ENCODE data around the gene ATP8B1. TPM values are rescaled to one million over a fixed set of nuclear protein-coding genes. Genes with fewer than 3 reads are reported as not detected.
"Not testable (repeated sequence)": the region's sequence is repeated elsewhere in the genome, so short reads cannot be mapped to it uniquely, and the experiment has no call there.

Gene ATP8B1
- total RNA-seq, 1 experiment from 2014 or later = 1.4 TPM

DNA sequence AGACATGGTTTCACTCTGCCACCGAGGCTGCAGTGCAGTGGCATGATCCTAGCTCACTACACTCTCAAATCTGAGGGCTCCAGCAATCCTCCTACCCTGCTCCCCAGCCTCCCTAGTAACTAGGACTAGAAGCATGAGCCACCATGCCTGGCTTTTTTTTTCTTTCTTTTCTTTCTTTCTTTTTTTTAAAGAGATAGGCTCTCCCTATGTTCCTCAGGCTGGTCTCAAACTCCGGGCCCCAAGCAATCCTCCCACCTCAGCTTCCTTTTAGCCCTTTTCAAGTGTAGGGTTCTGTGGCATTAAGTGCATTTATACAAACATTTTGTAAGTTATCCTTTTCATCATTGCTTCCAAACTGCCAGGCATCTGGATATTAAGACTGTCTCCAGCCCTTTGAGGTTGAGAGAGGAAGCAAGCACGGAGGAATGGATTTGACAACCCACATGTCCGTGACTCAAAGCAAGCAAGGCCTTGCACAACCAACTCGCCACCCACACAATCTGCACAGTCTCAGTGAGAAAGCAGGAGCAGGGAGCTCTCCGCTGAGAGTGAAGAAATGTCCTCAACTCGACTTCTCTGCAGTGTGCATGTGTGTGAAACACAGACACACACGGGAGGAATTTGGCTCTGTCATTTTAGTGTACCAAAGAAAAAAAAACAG is 65.6 kb downstream of the ATP8B1 start:
- ChIA-PET CTCF (interaction anchor here (0.6 to 1.0 kb wide), 5 partner anchors 8 to 446 kb away, joined by 3 read pairs; no protein-coding TSS in a partner anchor), POLR2A (interaction anchor here (0.5 to 2.3 kb wide), 17 partner anchors 8 to 485 kb away, joined by 3 to 23 read pairs (median 4); no protein-coding TSS in a partner anchor)
- no peaks in the 10 kb centered on the region for H3K9me3 Mint-ChIP-seq (ENCODE audit: unreplicated experiment)
- H3K27me3 Mint-ChIP-seq (ENCODE audit: insufficient read depth, unreplicated experiment) = no peaks in the 10 kb centered on the region
- DNase-seq (ENCODE audit: unreplicated experiment) = peak; percentile 96
- peaks cover 6% of the 10 kb centered on the region for H3K36me3 Mint-ChIP-seq (ENCODE audit: insufficient read depth, unreplicated experiment)
- intact Hi-C loops (cut with micrococcal nuclease) = loop anchor here (5.0 kb wide), 1 partner anchor 45 kb away; no protein-coding TSS in a partner anchor
- BruUV-seq (replicated peaks) = no TSS peak
- peak overlapping the region; percentile 54 for H3K4me3 Mint-ChIP-seq (ENCODE audit: unreplicated experiment)
- TF ChIP-seq, protein P1, sequence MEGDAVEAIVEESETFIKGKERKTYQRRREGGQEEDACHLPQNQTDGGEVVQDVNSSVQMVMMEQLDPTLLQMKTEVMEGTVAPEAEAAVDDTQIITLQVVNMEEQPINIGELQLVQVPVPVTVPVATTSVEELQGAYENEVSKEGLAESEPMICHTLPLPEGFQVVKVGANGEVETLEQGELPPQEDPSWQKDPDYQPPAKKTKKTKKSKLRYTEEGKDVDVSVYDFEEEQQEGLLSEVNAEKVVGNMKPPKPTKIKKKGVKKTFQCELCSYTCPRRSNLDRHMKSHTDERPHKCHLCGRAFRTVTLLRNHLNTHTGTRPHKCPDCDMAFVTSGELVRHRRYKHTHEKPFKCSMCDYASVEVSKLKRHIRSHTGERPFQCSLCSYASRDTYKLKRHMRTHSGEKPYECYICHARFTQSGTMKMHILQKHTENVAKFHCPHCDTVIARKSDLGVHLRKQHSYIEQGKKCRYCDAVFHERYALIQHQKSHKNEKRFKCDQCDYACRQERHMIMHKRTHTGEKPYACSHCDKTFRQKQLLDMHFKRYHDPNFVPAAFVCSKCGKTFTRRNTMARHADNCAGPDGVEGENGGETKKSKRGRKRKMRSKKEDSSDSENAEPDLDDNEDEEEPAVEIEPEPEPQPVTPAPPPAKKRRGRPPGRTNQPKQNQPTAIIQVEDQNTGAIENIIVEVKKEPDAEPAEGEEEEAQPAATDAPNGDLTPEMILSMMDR (IDR thresholded peaks at IDR 0.05; ENCODE audit: unreplicated experiment) = no peak
- peaks cover 17% of the 10 kb centered on the region for H3K4me1 Mint-ChIP-seq (ENCODE audit: insufficient read depth, unreplicated experiment)
- H3K27ac Mint-ChIP-seq (ENCODE audit: low read depth, unreplicated experiment) = peak overlapping the region; percentile 65

DNA sequence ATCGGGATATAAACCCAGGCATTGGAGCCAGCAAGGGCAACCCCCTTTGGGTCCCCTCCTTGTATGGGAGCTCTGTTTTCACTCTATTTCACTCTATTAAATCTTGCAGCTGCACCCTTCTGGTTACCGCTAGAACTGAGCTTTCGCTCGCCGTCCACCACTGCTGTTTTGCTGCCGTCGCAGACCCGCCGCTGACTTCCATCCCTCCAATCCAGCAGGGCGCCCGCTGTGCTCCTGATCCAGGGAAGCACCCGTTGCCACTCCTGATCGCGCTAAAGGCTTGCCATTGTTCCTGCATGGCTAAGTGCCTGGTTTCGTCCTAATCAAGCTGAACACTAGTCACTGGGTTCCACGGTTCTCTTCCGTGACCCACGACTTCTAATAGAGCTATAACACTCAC is 68.1 kb downstream of the ATP8B1 start:
- H3K27me3 Mint-ChIP-seq (ENCODE audit: insufficient read depth, unreplicated experiment); POLR2A ChIA-PET; H3K27ac Mint-ChIP-seq (ENCODE audit: low read depth, unreplicated experiment); H3K36me3 Mint-ChIP-seq (ENCODE audit: insufficient read depth, unreplicated experiment); BruUV-seq (replicated peaks); H3K4me3 Mint-ChIP-seq (ENCODE audit: unreplicated experiment); DNase-seq (ENCODE audit: unreplicated experiment); H3K9me3 Mint-ChIP-seq (ENCODE audit: unreplicated experiment); CTCF ChIA-PET: not testable (repeated sequence)
- peaks cover 17% of the 10 kb centered on the region for H3K4me1 Mint-ChIP-seq (ENCODE audit: insufficient read depth, unreplicated experiment)
- intact Hi-C loops (cut with micrococcal nuclease) = loop anchor here (5.0 kb wide), 1 partner anchor 47 kb away; no protein-coding TSS in a partner anchor

DNA sequence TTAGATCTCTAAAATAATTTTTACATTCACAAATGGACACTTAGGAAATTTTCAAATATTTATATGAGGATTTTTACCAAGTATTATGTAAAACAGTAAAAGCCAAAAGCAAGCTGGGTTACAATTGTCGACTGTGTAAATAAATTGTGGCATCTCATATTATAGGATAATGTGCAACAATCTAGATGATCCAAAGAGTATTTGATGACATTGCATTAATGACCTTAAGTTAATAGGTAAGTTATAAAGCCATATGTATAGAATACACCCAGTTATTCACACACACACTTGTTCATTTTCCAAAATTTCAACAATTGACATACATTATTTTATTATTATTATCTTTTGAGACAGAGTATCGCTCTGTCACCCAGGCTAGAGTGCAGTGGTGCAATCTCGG is 69.3 kb downstream of the ATP8B1 start:
- CTCF ChIA-PET = interaction anchor here (0.7 kb wide), 1 partner anchor 104 kb away, joined by 4 read pairs; no protein-coding TSS in a partner anchor
- Mint-ChIP-seq H3K27me3 (ENCODE audit: insufficient read depth, unreplicated experiment) (no peaks in the 10 kb centered on the region), H3K36me3 (ENCODE audit: insufficient read depth, unreplicated experiment) (peaks cover 6% of the 10 kb centered on the region)

GRCh38 chr18:57730146-57730545 is 73.0 kb downstream of the ATP8B1 start:
- no peaks in the 10 kb centered on the region for H3K27me3 Mint-ChIP-seq (ENCODE audit: insufficient read depth, unreplicated experiment)
- H3K4me1 Mint-ChIP-seq (ENCODE audit: insufficient read depth, unreplicated experiment) = peaks cover 5% of the 10 kb centered on the region
- intact Hi-C loops (cut with micrococcal nuclease) = no loop called here
- TF ChIP-seq, protein P1 (IDR thresholded peaks at IDR 0.05; ENCODE audit: unreplicated experiment) = no peak
- peaks cover 2% of the 10 kb centered on the region for H3K36me3 Mint-ChIP-seq (ENCODE audit: insufficient read depth, unreplicated experiment)
- H3K4me3 Mint-ChIP-seq (ENCODE audit: unreplicated experiment) = no peak overlapping the region
- ChIA-PET POLR2A (interaction anchor here (1.8 kb wide), 1 partner anchor 7 kb away, joined by 4 read pairs; no protein-coding TSS in a partner anchor), CTCF (interaction anchor here (0.6 to 1.3 kb wide), 6 partner anchors 22 to 91 kb away, joined by 3 to 7 read pairs (median 4); no protein-coding TSS in a partner anchor)
- BruUV-seq (replicated peaks) = no TSS peak
- no peak for DNase-seq (ENCODE audit: unreplicated experiment)
- H3K27ac Mint-ChIP-seq (ENCODE audit: low read depth, unreplicated experiment) = no peak overlapping the region
- H3K9me3 Mint-ChIP-seq (ENCODE audit: unreplicated experiment) = no peaks in the 10 kb centered on the region

More for the DNA sequence above, 69.3 kb downstream of the ATP8B1 start:
- TF ChIP-seq, protein P1 (IDR thresholded peaks at IDR 0.05; ENCODE audit: unreplicated experiment) = no peak
- peaks cover 17% of the 10 kb centered on the region for H3K4me1 Mint-ChIP-seq (ENCODE audit: insufficient read depth, unreplicated experiment)
- no peak overlapping the region for H3K27ac Mint-ChIP-seq (ENCODE audit: low read depth, unreplicated experiment)
- H3K4me3 Mint-ChIP-seq (ENCODE audit: unreplicated experiment) = no peak overlapping the region
- POLR2A ChIA-PET = interaction anchor here (0.6 kb wide), 1 partner anchor 117 kb away, joined by 3 read pairs; no protein-coding TSS in a partner anchor
- intact Hi-C loops (cut with micrococcal nuclease) = no loop called here
- no peak for DNase-seq (ENCODE audit: unreplicated experiment)
- H3K9me3 Mint-ChIP-seq (ENCODE audit: unreplicated experiment) = no peaks in the 10 kb centered on the region
- no TSS peak for BruUV-seq (replicated peaks)
